MM.1S (cell line): ENCODE data around the gene DHRS1.
A peak's percentile ranks its signal among the peaks of the same experiment; 100 is the strongest.

Experiments
- DNase-seq: peaks from one replicate; pipeline ENCODE4 v3.0.0-alpha.2; 2015
- H2AFZ ChIP-seq: fragments of 300-600 bp; sonication (generic); 2 replicates; pipeline ENCODE4 v1.6.0; 2016; ENCODE audit warnings: antibody characterized with exemption, low read length
- H3F3A ChIP-seq: fragments of 300-600 bp; sonication (generic); 2 replicates; pipeline ENCODE4 v1.6.1; 2016; ENCODE audit warnings: mild to moderate bottlenecking, antibody characterized with exemption, low read length, moderate library complexity, mixed read lengths; ENCODE audit not compliant: insufficient read depth
- H3K27ac ChIP-seq: fragments of 300-600 bp; sonication (generic); 2 replicates; pipeline ENCODE4 v1.5.1; 2016; ENCODE audit warnings: mild to moderate bottlenecking, low read length
- H3K27me3 ChIP-seq: fragments of 300-600 bp; sonication (generic); replicated peaks from 2 replicates; pipeline ENCODE4 v1.6.0; 2016; ENCODE audit warnings: low read length; ENCODE audit not compliant: insufficient read depth
- H3K36me3 ChIP-seq: fragments of 300-600 bp; sonication (generic); replicated peaks from 2 replicates; pipeline ENCODE4 v1.6.1; 2016; ENCODE audit warnings: mild to moderate bottlenecking, low read length, mixed read lengths; ENCODE audit not compliant: insufficient read depth
- H3K4me1 ChIP-seq: fragments of 300-600 bp; sonication (generic); 2 replicates; pipeline ENCODE4 v1.6.1; 2016; ENCODE audit warnings: low read length, mixed read lengths
- H3K4me2 ChIP-seq: fragments of 300-600 bp; sonication (generic); 2 replicates; pipeline ENCODE4 v1.6.0; 2016; ENCODE audit warnings: low read depth, low read length
- H3K4me3 ChIP-seq: fragments of 300-600 bp; sonication (generic); 2 replicates; pipeline ENCODE4 v1.5.1; 2016; ENCODE audit warnings: low read length, mixed read lengths
- H3K79me2 ChIP-seq: fragments of 300-600 bp; sonication (generic); 2 replicates; pipeline ENCODE4 v1.6.1; 2016; ENCODE audit warnings: mixed run types, low read length, mixed read lengths
- H3K9ac ChIP-seq: fragments of 300-600 bp; sonication (generic); 2 replicates; pipeline ENCODE4 v1.6.1; 2016; ENCODE audit warnings: low read length, mixed read lengths
- H3K9me2 ChIP-seq: fragments of 300-600 bp; sonication (generic); replicated peaks from 2 replicates; pipeline ENCODE4 v1.6.1; 2016; ENCODE audit warnings: mild to moderate bottlenecking, low read length, mixed read lengths; ENCODE audit not compliant: insufficient read depth
- H3K9me3 ChIP-seq: fragments of 300-600 bp; sonication (generic); replicated peaks from 2 replicates; pipeline ENCODE4 v1.6.1; 2016; ENCODE audit warnings: mild to moderate bottlenecking, low read length, mixed read lengths; ENCODE audit not compliant: insufficient read depth
- H4K20me1 ChIP-seq: fragments of 300-600 bp; sonication (generic); 2 replicates; pipeline ENCODE4 v1.6.1; 2016; ENCODE audit warnings: mild to moderate bottlenecking, low read length, moderate library complexity, mixed read lengths; ENCODE audit not compliant: insufficient read depth
- CTCF ChIP-seq: fragments of 300-600 bp; sonication (generic); IDR thresholded peaks from 2 replicates; pipeline ENCODE4 v1.5.1; 2016; ENCODE audit warnings: antibody characterized with exemption, low read length, mixed read lengths
- EZH2 ChIP-seq: fragments of 300-600 bp; sonication (generic); optimal IDR thresholded peaks from 2 replicates; pipeline ENCODE3; 2017; ENCODE audit warnings: low read depth, mild to moderate bottlenecking, antibody characterized with exemption, low read length, mixed read lengths
- EZH2phosphoT487 ChIP-seq: fragments of 300-600 bp; sonication (generic); IDR thresholded peaks from 2 replicates; pipeline ENCODE4 v1.6.1; 2018; ENCODE audit warnings: antibody characterized with exemption, low read length

Gene DHRS1

GRCh38 chr14:24304019-24304387 lies 4.4 kb upstream of the DHRS1 start:
- Histone ChIP-seq H3K4me2 (no peak overlapping the region), H3F3A (no peaks in the 10 kb centered on the region), H3K27me3 (no peaks in the 10 kb centered on the region), H2AFZ (no peak overlapping the region), H3K9me2 (no peaks in the 10 kb centered on the region), H3K9me3 (no peaks in the 10 kb centered on the region), H3K4me1 (0 out of 2 replicates have a peak, but pooled peaks cover 5% of the 10 kb centered on the region), H3K36me3 (no peaks in the 10 kb centered on the region), H3K79me2 (peaks cover 24% of the 10 kb centered on the region), H3K9ac (no peak overlapping the region), H3K27ac (no peak overlapping the region), H4K20me1 (no peaks in the 10 kb centered on the region), H3K4me3 (no peak overlapping the region)
- no peak for DNase-seq
- no peak for TF ChIP-seq EZH2
- TF ChIP-seq CTCF: no peak
- no peak for TF ChIP-seq EZH2phosphoT487

GRCh38 chr14:24300326-24300980 lies 873 bp upstream of the DHRS1 start:
- Histone ChIP-seq H3K4me3 (peak overlapping the region; percentile 82), H3K36me3 (no peaks in the 10 kb centered on the region), H4K20me1 (no peaks in the 10 kb centered on the region), H3K9ac (peak overlapping the region; percentile 75), H3K27ac (0 out of 2 replicates have a peak overlapping the region, but pooled peaks have one; percentile 34), H2AFZ (no peak overlapping the region), H3K27me3 (no peaks in the 10 kb centered on the region), H3K4me1 (0 out of 2 replicates have a peak, but pooled peaks cover 5% of the 10 kb centered on the region), H3F3A (no peaks in the 10 kb centered on the region), H3K4me2 (peak overlapping the region; percentile 74), H3K9me3 (no peaks in the 10 kb centered on the region), H3K9me2 (no peaks in the 10 kb centered on the region), H3K79me2 (peaks cover 22% of the 10 kb centered on the region)
- no peak for DNase-seq
- TF ChIP-seq CTCF (no peak), EZH2phosphoT487 (no peak), EZH2 (no peak)

- Histone ChIP-seq H3F3A (no peaks in the 10 kb centered on the region), H3K36me3 (no peaks in the 10 kb centered on the region), H3K4me2 (peak overlapping the region; percentile 70), H3K4me3 (peak overlapping the region; percentile 82), H2AFZ (0 out of 2 replicates have a peak overlapping the region, but pooled peaks have one; percentile 82), H3K79me2 (peaks cover 22% of the 10 kb centered on the region), H3K27ac (peak overlapping the region; percentile 60; the same call in 1 of the 2 replicates), H3K9ac (peak overlapping the region; percentile 75), H3K4me1 (0 out of 2 replicates have a peak, but pooled peaks cover 5% of the 10 kb centered on the region), H4K20me1 (no peaks in the 10 kb centered on the region), H3K9me3 (no peaks in the 10 kb centered on the region), H3K27me3 (no peaks in the 10 kb centered on the region), H3K9me2 (no peaks in the 10 kb centered on the region)
- no peak for DNase-seq
- TF ChIP-seq EZH2 (no peak), EZH2phosphoT487 (no peak), CTCF (no peak)
Measured at GRCh38 chr14:24298892-24299254, 707 bp downstream of the DHRS1 start.
